ENCODE results near the gene BAAT. TPM values are rescaled to one million over a fixed set of nuclear protein-coding genes. Genes with fewer than 3 reads are reported as not detected.
A peak's percentile ranks its signal among the peaks of the same experiment; 100 is the strongest.

Gene BAAT
- total RNA-seq, 1 donor from 2014 or later = 8.9 TPM

DNA sequence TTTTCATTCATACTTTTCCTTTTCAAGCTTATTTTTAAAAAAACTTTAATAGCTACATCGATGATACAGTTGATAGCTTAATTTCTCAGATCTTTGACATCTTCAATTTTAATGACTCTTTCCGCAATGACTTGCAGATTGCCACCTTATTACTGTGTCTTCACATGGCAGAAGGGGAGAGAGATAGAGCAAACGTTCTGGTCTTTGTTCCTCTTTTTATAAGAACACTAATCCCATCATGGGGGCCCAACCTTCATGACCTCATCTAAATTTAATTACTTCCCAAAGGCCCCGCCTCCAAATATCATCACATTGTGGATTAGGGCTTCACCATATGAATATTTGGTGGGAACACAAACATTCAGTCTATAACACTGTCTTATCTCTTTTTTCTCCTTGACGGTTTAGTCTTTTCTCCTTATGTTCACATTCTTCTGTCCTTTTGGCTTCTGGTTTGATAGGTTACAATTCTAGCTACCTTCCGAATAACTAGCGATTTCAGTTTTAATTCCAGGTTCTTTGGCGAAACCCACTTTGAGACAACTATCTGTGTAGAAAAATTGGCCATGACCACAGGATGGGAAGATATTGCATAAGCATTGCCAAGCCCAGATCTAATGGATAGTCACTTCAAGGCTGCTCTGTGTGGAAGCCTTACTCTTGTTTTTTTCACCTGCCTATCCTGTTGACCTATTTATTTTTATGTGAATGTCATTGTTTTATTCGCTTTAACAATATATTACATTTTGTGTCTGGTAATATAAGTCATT is 18.9 kb upstream of the BAAT start:
- Histone ChIP-seq H2AFZ (ENCODE audit: low read depth, low read length) (no peak overlapping the region), H3K27ac (ENCODE audit: low read depth, low read length) (no peak overlapping the region), H3K9me3 (ENCODE audit: insufficient read depth, low read depth, low read length) (peaks cover 24% of the 10 kb centered on the region), H3K79me2 (ENCODE audit: insufficient read depth, low read length) (peaks cover 37% of the 10 kb centered on the region), H3K4me1 (ENCODE audit: insufficient read depth, low read length) (peaks cover 14% of the 10 kb centered on the region), H3K27me3 (ENCODE audit: insufficient read depth, low read length) (no peaks in the 10 kb centered on the region), H3K9ac (ENCODE audit: low read length) (no peak overlapping the region), H3K4me3 (ENCODE audit: insufficient read depth, low read depth, low read length) (no peak overlapping the region), H4K20me1 (ENCODE audit: insufficient read depth, low read length) (peaks cover 9% of the 10 kb centered on the region), H3K36me3 (ENCODE audit: insufficient read depth, low read length) (peaks cover 56% of the 10 kb centered on the region), H3K4me2 (ENCODE audit: low read length) (no peak overlapping the region)
- no peak overlapping the region for H3K4me3 Mint-ChIP-seq (ENCODE audit: unreplicated experiment)
- no peaks in the 10 kb centered on the region for H3K27me3 Mint-ChIP-seq (ENCODE audit: low read depth, unreplicated experiment)
- H3K27ac Mint-ChIP-seq (ENCODE audit: unreplicated experiment) = no peak overlapping the region
- no peak for TF ChIP-seq EZH2 (IDR thresholded peaks at IDR 0.05; ENCODE audit: insufficient read depth, low read length)
- TF ChIP-seq, protein P1, sequence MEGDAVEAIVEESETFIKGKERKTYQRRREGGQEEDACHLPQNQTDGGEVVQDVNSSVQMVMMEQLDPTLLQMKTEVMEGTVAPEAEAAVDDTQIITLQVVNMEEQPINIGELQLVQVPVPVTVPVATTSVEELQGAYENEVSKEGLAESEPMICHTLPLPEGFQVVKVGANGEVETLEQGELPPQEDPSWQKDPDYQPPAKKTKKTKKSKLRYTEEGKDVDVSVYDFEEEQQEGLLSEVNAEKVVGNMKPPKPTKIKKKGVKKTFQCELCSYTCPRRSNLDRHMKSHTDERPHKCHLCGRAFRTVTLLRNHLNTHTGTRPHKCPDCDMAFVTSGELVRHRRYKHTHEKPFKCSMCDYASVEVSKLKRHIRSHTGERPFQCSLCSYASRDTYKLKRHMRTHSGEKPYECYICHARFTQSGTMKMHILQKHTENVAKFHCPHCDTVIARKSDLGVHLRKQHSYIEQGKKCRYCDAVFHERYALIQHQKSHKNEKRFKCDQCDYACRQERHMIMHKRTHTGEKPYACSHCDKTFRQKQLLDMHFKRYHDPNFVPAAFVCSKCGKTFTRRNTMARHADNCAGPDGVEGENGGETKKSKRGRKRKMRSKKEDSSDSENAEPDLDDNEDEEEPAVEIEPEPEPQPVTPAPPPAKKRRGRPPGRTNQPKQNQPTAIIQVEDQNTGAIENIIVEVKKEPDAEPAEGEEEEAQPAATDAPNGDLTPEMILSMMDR (IDR thresholded peaks at IDR 0.05; ENCODE audit: insufficient read depth, low read depth, low read length) = no peak
- DNase-seq (ENCODE audit: low read depth) = no peak
- peaks cover 71% of the 10 kb centered on the region for H3K36me3 Mint-ChIP-seq (ENCODE audit: low read depth, unreplicated experiment)
- H3K9me3 Mint-ChIP-seq (ENCODE audit: unreplicated experiment) = peaks cover 37% of the 10 kb centered on the region
- peaks cover 20% of the 10 kb centered on the region for H3K4me1 Mint-ChIP-seq (ENCODE audit: low read depth, unreplicated experiment)
- no peak for FAIRE-seq

DNA sequence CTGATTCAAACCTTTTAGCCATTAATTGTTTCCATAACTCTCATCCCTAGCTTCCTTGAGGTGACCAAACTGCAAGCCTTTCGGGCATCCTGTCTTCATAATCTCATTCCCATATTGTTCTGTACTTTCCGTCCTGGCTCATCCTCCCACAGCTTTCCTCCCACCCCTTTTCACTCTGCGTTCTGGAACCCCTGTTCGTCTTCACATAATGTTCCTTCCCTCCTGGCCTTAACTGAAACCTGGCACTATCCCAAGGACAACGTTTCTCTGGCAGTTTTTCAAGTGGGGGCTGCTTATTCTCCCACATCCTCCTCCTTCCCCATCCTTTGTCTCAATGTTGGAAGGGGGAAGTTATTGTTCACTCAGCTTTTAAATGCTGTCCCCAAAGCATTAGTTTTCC is 15.3 kb upstream of the BAAT start:
- peak overlapping the region; percentile 98 for H3K4me3 Mint-ChIP-seq (ENCODE audit: unreplicated experiment)
- H3K4me1 Mint-ChIP-seq (ENCODE audit: low read depth, unreplicated experiment) = peaks cover 20% of the 10 kb centered on the region
- peaks cover 20% of the 10 kb centered on the region for H3K4me1 ChIP-seq (ENCODE audit: insufficient read depth, low read length)
- FAIRE-seq (no peak), DNase-seq (ENCODE audit: low read depth) (no peak)
- H3K9me3 ChIP-seq (ENCODE audit: insufficient read depth, low read depth, low read length) = peaks cover 7% of the 10 kb centered on the region
- H3K79me2 ChIP-seq (ENCODE audit: insufficient read depth, low read length) = peaks cover 70% of the 10 kb centered on the region
- H3K27me3 ChIP-seq (ENCODE audit: insufficient read depth, low read length) = no peaks in the 10 kb centered on the region
- no peak overlapping the region for H3K27ac ChIP-seq (ENCODE audit: low read depth, low read length)
- peaks cover 13% of the 10 kb centered on the region for H4K20me1 ChIP-seq (ENCODE audit: insufficient read depth, low read length)
- peaks cover 44% of the 10 kb centered on the region for H3K36me3 Mint-ChIP-seq (ENCODE audit: low read depth, unreplicated experiment)
- H3K9ac ChIP-seq (ENCODE audit: low read length) = no peak overlapping the region
- TF ChIP-seq, protein P1 (IDR thresholded peaks at IDR 0.05; ENCODE audit: insufficient read depth, low read depth, low read length) = no peak
- TF ChIP-seq EZH2 (IDR thresholded peaks at IDR 0.05; ENCODE audit: insufficient read depth, low read length) = no peak
- no peak overlapping the region for H2AFZ ChIP-seq (ENCODE audit: low read depth, low read length)
- H3K36me3 ChIP-seq (ENCODE audit: insufficient read depth, low read length) = peaks cover 31% of the 10 kb centered on the region
- no peak overlapping the region for H3K27ac Mint-ChIP-seq (ENCODE audit: unreplicated experiment)
- H3K27me3 Mint-ChIP-seq (ENCODE audit: low read depth, unreplicated experiment) = no peaks in the 10 kb centered on the region
- peak overlapping the region; percentile 99 for H3K4me3 ChIP-seq (ENCODE audit: insufficient read depth, low read depth, low read length)
- H3K4me2 ChIP-seq (ENCODE audit: low read length) = peak overlapping the region; percentile 95
- peaks cover 8% of the 10 kb centered on the region for H3K9me3 Mint-ChIP-seq (ENCODE audit: unreplicated experiment)

DNA sequence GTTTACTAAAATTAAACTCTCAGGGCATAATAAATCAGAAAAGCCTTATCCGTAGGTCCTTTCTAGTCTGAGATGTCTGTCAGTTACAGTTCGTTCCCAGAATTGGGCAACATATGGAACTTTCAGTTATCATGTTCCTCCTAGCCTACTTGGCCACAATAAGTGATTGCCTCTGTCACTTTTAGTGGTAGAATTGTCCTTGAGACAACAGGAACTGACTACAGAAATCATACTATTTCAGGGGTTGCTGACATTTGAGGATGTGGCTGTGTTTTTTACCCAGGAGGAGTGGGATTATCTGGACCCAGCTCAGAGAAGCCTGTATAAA is 14.8 kb upstream of the BAAT start:
- FAIRE-seq (no peak), DNase-seq (ENCODE audit: low read depth) (no peak)
- TF ChIP-seq, protein P1 (IDR thresholded peaks at IDR 0.05; ENCODE audit: insufficient read depth, low read depth, low read length) = no peak
- no peak for TF ChIP-seq EZH2 (IDR thresholded peaks at IDR 0.05; ENCODE audit: insufficient read depth, low read length)
- Histone ChIP-seq H3K9ac (ENCODE audit: low read length) (peak overlapping the region; percentile 100), H3K27me3 (ENCODE audit: insufficient read depth, low read length) (no peaks in the 10 kb centered on the region), H3K4me1 (ENCODE audit: insufficient read depth, low read length) (peaks cover 20% of the 10 kb centered on the region), H2AFZ (ENCODE audit: low read depth, low read length) (no peak overlapping the region), H3K27ac (ENCODE audit: low read depth, low read length) (no peak overlapping the region), H3K4me3 (ENCODE audit: insufficient read depth, low read depth, low read length) (peak overlapping the region; percentile 99), H3K36me3 (ENCODE audit: insufficient read depth, low read length) (peaks cover 26% of the 10 kb centered on the region), H3K9me3 (ENCODE audit: insufficient read depth, low read depth, low read length) (peaks cover 3% of the 10 kb centered on the region), H3K4me2 (ENCODE audit: low read length) (peak overlapping the region; percentile 95), H3K79me2 (ENCODE audit: insufficient read depth, low read length) (peaks cover 70% of the 10 kb centered on the region), H4K20me1 (ENCODE audit: insufficient read depth, low read length) (peaks cover 18% of the 10 kb centered on the region)
- Mint-ChIP-seq H3K27me3 (ENCODE audit: low read depth, unreplicated experiment) (no peaks in the 10 kb centered on the region), H3K9me3 (ENCODE audit: unreplicated experiment) (peaks cover 3% of the 10 kb centered on the region), H3K4me3 (ENCODE audit: unreplicated experiment) (peak overlapping the region; percentile 98), H3K4me1 (ENCODE audit: low read depth, unreplicated experiment) (peaks cover 23% of the 10 kb centered on the region), H3K27ac (ENCODE audit: unreplicated experiment) (no peak overlapping the region), H3K36me3 (ENCODE audit: low read depth, unreplicated experiment) (peaks cover 39% of the 10 kb centered on the region)

Data from astrocyte (in vitro differentiated cells and primary cell).